Right cardiac atrium (tissue), 5 donors: ENCODE results near the gene GATAD2A. TPM values are rescaled to one million over a fixed set of nuclear protein-coding genes. Genes with fewer than 3 reads are reported as not detected.

ENCODE experiments used
- ATAC-seq, 2 donors: fragments of 200-7000 bp; cut with Tn5 transposase; one replicate each; pipeline versions ENCODE4 v1.8.0 to v1.9.1; 2020; ENCODE audit warnings: moderate library complexity in 2 of 2, mild to moderate bottlenecking in 1 of 2
- DNase-seq, 3 donors: peaks; one replicate each; pipeline ENCODE4 v3.0.0-alpha.2; 2020
- H3K27ac ChIP-seq: one replicate; pipeline ENCODE4 v1.5.1; 2013; ENCODE audit warnings: mild to moderate bottlenecking, low read length, control low read depth, moderate library complexity
- H3K27me3 ChIP-seq: one replicate; pipeline ENCODE4 v1.6.1; 2013; ENCODE audit not compliant: control insufficient read depth, insufficient read depth
- H3K4me1 ChIP-seq: one replicate; pipeline ENCODE4 v1.6.1; 2013; ENCODE audit warnings: low read length; ENCODE audit not compliant: control insufficient read depth, insufficient read depth
- H3K4me3 ChIP-seq: one replicate; pipeline ENCODE4 v1.5.1; 2013; ENCODE audit warnings: low read length, control low read depth
- H3K9me3 ChIP-seq: one replicate; pipeline ENCODE4 v1.6.1; 2013; ENCODE audit warnings: low read length; ENCODE audit not compliant: control insufficient read depth
- whole genome bisulfite sequencing: extraction: QIAGEN DNeasy Blood & Tissue Kit; methylation state at CpG from one replicate; pipeline ENCODE4 v1.1.7; 2013; 5-methylcytosine and 5-hydroxymethylcytosine counted together
- intact Hi-C, 4 donors: fragments of 100-400 bp; cut with DNase I; formaldehyde crosslinking; loops; one replicate each; pipeline versions ENCODE4 v1.11.0 to v1.14.0; 2022 to 2023
- polyA plus RNA-seq: library from polyadenylated mRNA; stranded (reverse); fragments of 200-250 nt; gene quantifications from one replicate; pipeline ENCODE4 v1.2.3, GENCODE V29; 2013
- total RNA-seq, 4 donors: library from RNA; stranded (reverse); fragmentation: NEBNext Ultra II Directional; extraction: Animal tissue kit (Norgen Biotek cat#: 25700); gene quantifications; one replicate each; pipeline ENCODE4 v1.2.1, GENCODE V29; 2021
- donor health status: healthy with polysubstance abuse.
- donor health status: DM: no; HTN: yes; CAD: no.
- donor health status: DM: no; HTN: no; CAD: no.
- donor health status: DM: no; HTN: yes; CAD: no; lungs with severe emphysema.
- donor health status: DM: yes; HTN: yes; CAD: no.

GATAD2A gene
- total and polyA plus RNA-seq, 5 donors = 12.2 to 53.9 (median 34.2) TPM

DNA sequence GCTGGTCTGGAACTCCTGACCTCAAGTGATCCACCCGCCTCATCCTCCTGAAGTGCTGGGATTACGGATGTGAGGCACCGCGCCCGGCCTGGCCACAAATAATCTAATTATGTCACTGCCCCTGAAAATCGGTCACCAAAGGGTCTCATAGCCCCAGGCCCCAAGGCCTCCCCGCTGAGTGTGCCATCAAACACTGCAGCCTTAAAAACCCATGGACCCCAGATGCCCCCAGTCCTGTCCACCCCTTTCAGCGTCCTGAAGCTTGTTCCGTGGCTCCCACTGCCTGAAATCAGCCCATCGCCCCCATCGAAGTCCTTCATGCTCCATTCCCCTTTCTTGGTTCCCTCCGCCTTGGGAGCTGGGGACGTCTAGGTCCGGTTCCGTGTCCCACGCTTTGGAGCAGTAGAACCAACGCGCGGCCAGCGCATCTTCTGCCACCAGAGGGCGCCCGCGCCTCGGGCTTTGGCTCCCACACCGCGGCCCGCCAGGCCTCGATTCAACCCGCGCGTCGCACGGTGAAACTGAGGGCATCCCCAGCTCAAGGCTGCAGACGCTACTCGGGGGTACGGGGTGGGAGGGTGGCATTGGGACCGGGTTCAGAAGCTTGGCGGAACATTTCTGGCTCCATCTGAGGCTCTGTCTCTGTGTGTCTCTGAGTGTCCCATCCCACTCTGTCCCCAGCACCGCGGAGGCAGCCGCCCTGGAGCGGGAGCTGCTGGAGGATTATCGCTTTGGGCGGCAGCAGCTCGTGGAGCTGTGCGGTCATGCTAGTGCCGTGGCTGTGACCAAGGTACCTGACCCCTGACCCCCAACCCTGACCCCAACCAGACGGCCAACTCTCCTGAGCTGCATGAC lies 126.7 kb downstream of the GATAD2A start:
- DNase-seq (peak; percentile 85 to 95 (median 94)), ATAC-seq (peak; percentile 66 to 67)
- Histone ChIP-seq H3K27ac (no peak overlapping the region), H3K4me1 (no peaks in the 10 kb centered on the region), H3K27me3 (no peaks in the 10 kb centered on the region), H3K4me3 (no peak overlapping the region), H3K9me3 (no peaks in the 10 kb centered on the region)
- intact Hi-C loops = loop anchor here (2.0 to 10.0 kb wide), 6 partner anchors 111 to 423 kb away; partner anchors contain the start of gene GMIP (in 3 of the 4)
- WGBS = 22% methylated on average over 48 of the region's 48 CpGs

- no peak overlapping the region for H3K27ac ChIP-seq
- DNase-seq (no peak), ATAC-seq (no peak)
- 70% methylated on average over 14 of the region's 14 CpGs for WGBS
- H3K9me3 ChIP-seq = no peaks in the 10 kb centered on the region
- H3K4me1 ChIP-seq = no peaks in the 10 kb centered on the region
- no peaks in the 10 kb centered on the region for H3K27me3 ChIP-seq
- no peak overlapping the region for H3K4me3 ChIP-seq
- intact Hi-C loops = loop anchor here (2.0 to 10.0 kb wide), 6 partner anchors 110 to 422 kb away; partner anchors contain the start of gene GMIP (in 3 of the 4)
Measured at GRCh38 chr19:19532806-19533701, 127.6 kb downstream of the GATAD2A start.

DNA sequence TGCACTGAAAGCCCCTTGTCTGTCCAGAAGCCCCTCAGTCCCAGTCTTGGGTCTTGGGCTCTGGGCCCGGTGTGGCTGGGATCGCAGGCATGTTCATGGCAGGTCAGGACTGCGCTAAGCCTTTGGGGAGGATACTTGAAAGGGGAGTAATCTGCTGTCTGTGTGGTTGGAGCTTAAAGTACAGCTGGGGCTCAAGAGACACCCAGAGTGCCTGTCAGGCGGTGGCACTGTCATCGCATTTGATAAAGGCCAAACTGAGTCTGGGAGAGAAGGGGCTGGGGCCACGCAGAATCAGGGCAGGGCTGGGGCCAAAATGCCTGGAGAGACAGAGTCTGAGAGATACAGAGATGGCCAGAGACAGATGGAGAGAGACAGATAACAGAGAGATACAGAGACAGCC lies 128.4 kb downstream of the GATAD2A start:
- no peak overlapping the region for H3K27ac ChIP-seq
- H3K4me3 ChIP-seq = no peak overlapping the region
- intact Hi-C loops = loop anchor here (2.0 to 10.0 kb wide), 6 partner anchors 109 to 421 kb away; partner anchors contain the start of gene GMIP (in 3 of the 4)
- H3K27me3 ChIP-seq = no peaks in the 10 kb centered on the region
- ATAC-seq (no peak), DNase-seq (no peak)
- H3K9me3 ChIP-seq = no peaks in the 10 kb centered on the region
- WGBS = 60% methylated on average over 6 of the region's 6 CpGs
- no peaks in the 10 kb centered on the region for H3K4me1 ChIP-seq

- Histone ChIP-seq H3K27me3 (no peaks in the 10 kb centered on the region), H3K27ac (no peak overlapping the region), H3K4me3 (no peak overlapping the region), H3K4me1 (no peaks in the 10 kb centered on the region), H3K9me3 (no peaks in the 10 kb centered on the region)
- DNase-seq = no peak
- 83% methylated on average over 27 of the region's 27 CpGs for WGBS
- intact Hi-C loops = loop anchor here (5.0 to 10.0 kb wide), 5 partner anchors 110 to 420 kb away; partner anchors contain the start of gene GMIP (in 1 of the 4)
- ATAC-seq = no peak
Measured at GRCh38 chr19:19534556-19535265, 129.2 kb downstream of the GATAD2A start.

GRCh38 chr19:19535311-19536191 lies 130.1 kb downstream of the GATAD2A start:
- Histone ChIP-seq H3K9me3 (no peaks in the 10 kb centered on the region), H3K4me3 (no peak overlapping the region), H3K27ac (no peak overlapping the region), H3K27me3 (no peaks in the 10 kb centered on the region), H3K4me1 (peaks cover 2% of the 10 kb centered on the region)
- DNase-seq (peak in 2 of 3 donors; percentile 46 to 60), ATAC-seq (no peak)
- WGBS = 86% methylated on average over 34 of the region's 34 CpGs
- intact Hi-C loops = loop anchor here in 3 of 4 donors (10.0 kb wide), 3 partner anchors 109 to 419 kb away; partner anchors contain the start of gene GMIP (in 1 of the 3)

- Histone ChIP-seq H3K4me1 (peaks cover 2% of the 10 kb centered on the region), H3K27ac (no peak overlapping the region), H3K4me3 (no peak overlapping the region), H3K9me3 (no peaks in the 10 kb centered on the region), H3K27me3 (no peaks in the 10 kb centered on the region)
- ATAC-seq (no peak), DNase-seq (peak in 1 of 3 donors; percentile 49)
- intact Hi-C loops = loop anchor here in 3 of 4 donors (10.0 kb wide), 3 partner anchors 107 to 417 kb away; partner anchors contain the start of gene GMIP (in 1 of the 3)
- 29% methylated on average over 59 of the region's 59 CpGs for WGBS
Measured at GRCh38 chr19:19537075-19538048, 131.9 kb downstream of the GATAD2A start.

- Histone ChIP-seq H3K27me3 (no peaks in the 10 kb centered on the region), H3K9me3 (no peaks in the 10 kb centered on the region), H3K4me1 (peaks cover 2% of the 10 kb centered on the region), H3K27ac (no peak within 1 kb of the TSS), H3K4me3 (peak within 1 kb of the TSS; percentile 0)
- ATAC-seq (peak; percentile 32 to 45), DNase-seq (peak; percentile 63 to 87 (median 86))
- WGBS = 3% methylated on average over 56 of the region's 56 CpGs
- intact Hi-C loops = loop anchor here in 3 of 4 donors (10.0 kb wide), 3 partner anchors 107 to 417 kb away; partner anchors contain the start of gene GMIP (in 1 of the 3)
Measured at GRCh38 chr19:19538061-19538784, 132.7 kb downstream of the GATAD2A start, which contains the start of gene CILP2. TSS of gene CILP2 (plus strand) at chr19:19538265. CDS start at chr19:19538350, 85 bp downstream.

DNA sequence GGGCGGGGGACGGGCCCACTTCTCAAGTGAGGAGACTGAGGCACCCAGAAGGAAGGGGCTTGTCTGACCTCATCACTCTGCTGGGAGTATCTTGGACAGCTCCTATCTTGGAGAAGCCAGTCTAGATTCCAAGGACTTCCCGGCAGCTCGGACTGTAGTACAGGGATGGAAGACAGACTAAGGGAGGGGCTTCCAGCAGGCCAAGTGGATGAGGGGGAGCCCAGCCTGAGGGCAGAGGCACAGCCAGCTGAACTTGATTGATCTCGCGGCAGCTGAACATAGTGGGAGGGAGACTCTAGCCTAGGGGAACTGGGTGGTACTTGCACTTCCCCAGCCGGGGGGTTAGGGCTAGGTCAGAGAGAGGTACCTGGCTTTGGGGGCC lies 133.3 kb downstream of the GATAD2A start:
- Histone ChIP-seq H3K27me3 (no peaks in the 10 kb centered on the region), H3K27ac (no peak overlapping the region), H3K4me1 (peaks cover 2% of the 10 kb centered on the region), H3K4me3 (no peak overlapping the region), H3K9me3 (no peaks in the 10 kb centered on the region)
- DNase-seq = peak in 1 of 3 donors; percentile 54
- intact Hi-C loops = loop anchor here in 3 of 4 donors (10.0 kb wide), 3 partner anchors 106 to 416 kb away; partner anchors contain the start of gene GMIP (in 1 of the 3)
- 24% methylated on average over 7 of the region's 7 CpGs for WGBS
- ATAC-seq = peak in 1 of 2 donors; percentile 17
